COLO829 (cell line): ENCODE data around the gene ST7L.

Experiments used
- DNase-seq: peaks from one replicate; pipeline ENCODE4 v3.0.0; 2012; ENCODE audit warnings: low spot score

Gene ST7L

GRCh38 chr1:112515311-112516009 is 103.5 kb downstream of the ST7L start:
- DNase-seq: peak; percentile 56

GRCh38 chr1:112514901-112515300 is 104.0 kb downstream of the ST7L start:
- no peak for DNase-seq

DNA sequence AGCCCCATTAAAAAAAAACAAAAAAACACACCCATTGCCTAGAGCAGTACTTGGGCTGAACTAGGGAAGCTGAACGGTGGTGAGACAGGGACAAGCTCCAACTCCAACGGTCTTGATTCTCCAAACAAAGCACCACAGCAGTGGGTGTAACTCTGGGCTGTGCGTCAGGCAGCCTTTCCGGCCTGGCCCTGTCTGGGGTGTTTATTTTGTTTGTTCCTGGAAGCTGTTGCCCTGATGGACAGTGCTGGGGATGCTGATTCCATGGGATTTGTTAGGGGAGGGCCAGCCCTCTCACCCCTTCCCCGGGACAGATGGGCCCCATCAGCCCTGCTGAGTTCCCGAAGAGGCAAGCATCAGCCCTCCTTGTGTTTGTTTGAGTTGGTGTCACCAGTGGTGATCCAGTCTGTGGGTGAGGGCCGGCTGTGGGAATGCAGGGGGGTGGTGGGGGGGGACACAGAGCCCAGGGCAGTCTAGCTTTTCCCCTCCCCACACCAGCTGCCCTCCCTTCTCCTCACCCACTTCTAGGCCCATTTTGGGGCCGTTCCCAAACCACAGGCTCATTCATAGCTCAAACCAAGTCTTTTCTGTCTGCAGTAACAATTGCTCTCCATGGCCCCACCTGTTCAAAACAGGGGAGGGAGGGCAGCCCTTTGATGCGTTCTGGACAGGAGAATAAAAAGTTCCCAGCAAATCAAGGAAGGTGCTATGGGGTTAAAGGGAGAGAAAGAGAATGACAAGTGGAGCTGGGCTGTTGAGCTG is 105.7 kb downstream of the ST7L start:
- DNase-seq: no peak

GRCh38 chr1:112511897-112512296 is 107.0 kb downstream of the ST7L start:
- DNase-seq: no peak

GRCh38 chr1:112510340-112510739 is 108.6 kb downstream of the ST7L start:
- DNase-seq: no peak

DNA sequence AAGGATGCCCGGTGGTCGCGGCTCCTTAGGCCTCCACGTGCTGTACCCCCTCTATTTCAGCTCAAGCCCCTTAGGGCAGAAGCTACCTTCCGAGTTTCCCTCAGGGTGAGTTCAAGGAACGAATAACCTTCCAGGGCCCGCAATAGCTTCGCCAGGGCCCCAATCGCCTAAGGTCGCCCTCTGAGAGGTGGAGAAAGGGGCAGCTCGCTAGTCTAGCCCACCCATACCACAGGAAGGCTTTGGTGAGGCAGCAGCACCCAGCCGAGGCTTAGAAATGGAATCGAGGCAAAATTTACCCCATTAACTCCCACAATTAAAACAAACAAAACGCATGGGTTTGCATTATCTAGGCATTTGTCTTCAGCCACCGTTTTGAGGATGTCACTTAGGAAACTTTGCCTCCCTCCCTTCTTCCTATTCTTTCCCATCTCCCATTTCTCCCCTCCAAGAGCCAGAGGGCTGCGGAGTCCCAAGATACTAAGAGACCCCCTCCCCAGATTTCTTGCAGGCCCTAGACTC is 109.2 kb downstream of the ST7L start:
- no peak for DNase-seq

DNA sequence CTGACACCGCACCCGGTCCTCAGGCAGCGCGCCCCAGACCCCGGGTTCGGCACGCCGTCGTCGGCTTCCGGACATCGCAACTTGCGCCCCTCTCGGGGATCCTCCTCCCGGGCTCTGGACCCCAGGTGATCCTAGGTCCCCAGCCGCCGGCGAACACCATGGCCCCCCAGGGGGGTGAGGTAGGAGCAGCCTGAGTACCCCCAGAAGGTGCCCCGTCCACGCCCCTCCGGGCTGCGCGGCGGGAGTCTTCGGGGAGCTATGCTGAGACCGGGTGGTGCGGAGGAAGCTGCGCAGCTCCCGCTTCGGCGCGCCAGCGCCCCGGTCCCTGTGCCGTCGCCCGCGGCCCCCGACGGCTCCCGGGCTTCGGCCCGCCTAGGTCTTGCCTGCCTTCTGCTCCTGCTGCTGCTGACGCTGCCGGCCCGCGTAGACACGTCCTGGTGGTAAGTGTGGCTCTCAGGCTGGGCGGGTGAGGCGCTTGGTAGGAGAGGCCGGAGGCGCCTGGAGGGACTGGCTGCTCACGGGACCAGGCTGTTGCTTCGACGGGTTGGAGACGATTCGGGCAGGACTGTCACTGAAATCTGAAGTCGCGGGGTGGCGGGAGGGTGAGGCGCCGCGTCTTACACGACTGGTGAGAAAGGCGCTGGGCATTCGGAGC is 109.8 kb downstream of the ST7L start:
- no peak for DNase-seq

GRCh38 chr1:112508278-112509004 is 110.5 kb downstream of the ST7L start, which contains the start of gene WNT2B:
Gene WNT2B (plus strand): TSS chr1:112508965. CDS start chr1:112509263, 298 bp downstream.
- DNase-seq: no peak

GRCh38 chr1:112507921-112508277 is 111.0 kb downstream of the ST7L start:
- no peak for DNase-seq

DNA sequence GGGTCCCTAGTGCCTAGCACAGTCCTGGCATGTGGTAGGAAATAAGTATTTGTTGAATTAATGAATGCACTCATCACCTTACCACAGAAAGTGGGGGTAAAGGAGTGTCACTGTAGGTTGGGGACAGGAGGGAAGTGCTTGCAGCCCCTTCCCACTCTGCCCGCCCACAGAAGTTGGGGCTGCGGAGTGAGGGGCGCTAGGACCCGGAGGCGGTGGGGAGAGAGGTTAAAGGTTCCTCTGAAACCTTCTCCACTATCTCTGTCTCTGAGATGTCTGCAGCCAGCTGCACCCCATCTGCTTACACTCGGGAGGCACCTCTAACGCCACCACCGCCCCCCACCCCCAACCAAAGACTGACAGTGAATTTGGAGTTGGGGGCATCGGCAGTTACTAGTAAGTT is 111.6 kb downstream of the ST7L start:
- DNase-seq: no peak

GRCh38 chr1:112506731-112507130 is 112.2 kb downstream of the ST7L start:
- DNase-seq: no peak

- no peak for DNase-seq
Observed at GRCh38 chr1:112506306-112506705, 112.6 kb downstream of the ST7L start.

DNA sequence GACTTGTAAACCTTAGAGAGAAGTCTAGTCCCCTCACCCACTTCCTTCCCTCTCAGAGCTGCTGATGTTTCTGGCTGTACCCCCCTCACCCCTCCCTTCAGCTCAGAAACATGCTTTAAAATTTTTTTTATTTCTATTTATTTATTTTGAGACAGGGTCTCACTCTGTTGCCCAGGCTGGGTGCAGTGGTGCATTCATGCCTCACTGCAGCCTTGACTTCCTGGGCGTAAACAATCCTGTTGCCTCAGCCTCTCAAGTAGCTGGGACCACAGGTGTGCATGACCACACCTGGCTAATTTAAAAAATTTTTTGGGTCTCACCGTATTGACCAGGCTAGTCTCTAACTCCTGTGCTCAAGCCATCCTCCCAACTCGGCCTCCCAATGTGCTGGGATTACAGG is 113.1 kb downstream of the ST7L start:
- no peak for DNase-seq

GRCh38 chr1:112505400-112505785 is 113.5 kb downstream of the ST7L start:
- DNase-seq: no peak

GRCh38 chr1:112504661-112505399 is 114.1 kb downstream of the ST7L start:
- DNase-seq: no peak

- no peak for DNase-seq
Observed at GRCh38 chr1:112504001-112504660, 114.8 kb downstream of the ST7L start.

DNA sequence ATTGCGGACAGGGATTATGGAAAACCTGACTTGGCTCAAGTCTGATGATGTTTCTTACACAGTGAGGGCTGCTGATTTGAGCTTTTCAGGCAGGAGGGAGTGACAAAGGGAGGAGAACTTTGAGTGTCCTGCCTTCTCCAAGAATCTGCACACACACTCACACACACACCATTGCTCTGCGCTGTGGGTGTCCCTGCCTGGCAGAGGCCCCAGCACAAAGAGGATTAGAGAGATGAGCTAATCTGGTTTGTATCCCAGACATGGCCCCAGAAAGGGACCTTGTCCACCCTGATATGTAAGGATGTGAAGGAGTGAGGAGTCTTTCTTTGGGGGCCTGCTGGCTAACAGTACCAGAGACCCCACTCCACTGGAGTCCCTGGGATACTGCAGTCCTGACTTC is 116.1 kb downstream of the ST7L start:
- no peak for DNase-seq

- no peak for DNase-seq
Observed at GRCh38 chr1:112501810-112502641, 116.9 kb downstream of the ST7L start.

DNA sequence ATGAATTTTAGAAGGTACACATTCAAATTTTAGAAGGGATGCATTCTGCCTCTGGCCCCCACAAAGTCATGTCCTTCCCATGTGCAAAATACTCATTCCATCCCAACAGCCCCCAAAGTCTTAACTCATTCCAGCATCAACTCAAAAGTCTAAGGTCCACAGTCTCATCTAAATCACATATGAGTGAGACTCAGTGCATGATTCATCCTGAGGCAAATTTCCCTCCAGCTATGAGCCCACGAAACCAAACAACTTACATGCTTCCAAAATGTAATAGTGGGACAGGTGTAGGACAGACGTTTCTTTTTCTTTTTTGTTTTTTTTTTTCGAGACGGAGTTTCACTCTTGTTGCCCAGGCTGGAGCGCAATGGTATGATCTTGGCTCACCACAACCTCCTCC is 122.7 kb downstream of the ST7L start:
- no peak for DNase-seq

DNA sequence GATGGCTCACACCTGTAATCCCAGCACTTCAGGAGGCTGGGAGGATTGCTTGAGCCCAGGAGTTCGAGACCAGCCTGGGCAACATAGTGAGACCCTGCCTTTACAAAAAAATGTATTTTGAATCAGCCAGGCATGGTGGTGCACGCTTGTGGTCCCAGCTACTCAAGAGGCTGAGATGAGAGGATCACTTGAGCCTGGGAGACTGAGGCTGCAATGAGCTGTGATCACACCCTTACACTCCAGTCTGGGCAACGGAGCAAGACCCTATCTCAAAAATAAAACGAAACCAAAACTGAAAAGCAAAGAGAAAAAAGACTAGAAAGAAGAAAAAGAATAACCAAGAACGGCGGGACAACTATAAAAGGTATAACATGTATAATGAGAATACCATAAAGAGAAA is 125.6 kb downstream of the ST7L start:
- DNase-seq: no peak
